HEK293T (cell line): ENCODE data around the gene NEUROD1.

Experiments
- ELF4 ChIP-seq: fragments of 450-650 bp; IDR thresholded peaks from 2 replicates; pipeline ENCODE4 v1.6.1; 2017; ENCODE audit warnings: antibody characterized with exemption
- FOXA1 ChIP-seq: fragments of 450-650 bp; IDR thresholded peaks from 2 replicates; pipeline ENCODE4 v1.6.1; 2016; ENCODE audit warnings: mild to moderate bottlenecking
- LEF1 ChIP-seq: fragments of 450-650 bp; IDR thresholded peaks from 2 replicates; pipeline ENCODE4 v1.6.1; 2017; ENCODE audit warnings: mild to moderate bottlenecking, borderline replicate concordance
- SP1 ChIP-seq: fragments of 450-650 bp; IDR thresholded peaks from 2 replicates; pipeline ENCODE4 v1.6.1; 2017

- TF ChIP-seq LEF1 (no peak), SP1 (no peak), ELF4 (no peak), FOXA1 (no peak)
Observed at GRCh38 chr2:181662287-181662686, 18.0 kb downstream of the NEUROD1 start.
